Tibial nerve (tissue), 4 donors: ENCODE results near the gene PRDX4.

Source experiments
- EP300 ChIP-seq, 2 donors: sonication (generic); formaldehyde crosslinking; IDR thresholded peaks; one replicate each; pipeline ENCODE4 v1.6.1; 2017; ENCODE audit warnings: antibody characterized with exemption in 2 of 2, mild to moderate bottlenecking in 1 of 2
- POLR2A ChIP-seq, 2 donors: fragments of 450-650 bp; IDR thresholded peaks; one replicate each; pipeline ENCODE4 v1.6.1; 2017; ENCODE audit warnings: antibody characterized with exemption in 2 of 2, mild to moderate bottlenecking in 2 of 2, moderate library complexity in 2 of 2
- TF ChIP-seq, protein P1 (sequence below), 5 experiments: fragments of 200-600 bp in 3 of 5; fragments of 450-650 bp in 2 of 5; sonication (generic) in 3 of 5; IDR thresholded peaks; one replicate each; pipeline ENCODE4 v1.5.1; 2016 to 2019; ENCODE audit warnings: antibody characterized with exemption in 5 of 5, mild to moderate bottlenecking in 3 of 5, moderate library complexity in 2 of 5

DNA sequence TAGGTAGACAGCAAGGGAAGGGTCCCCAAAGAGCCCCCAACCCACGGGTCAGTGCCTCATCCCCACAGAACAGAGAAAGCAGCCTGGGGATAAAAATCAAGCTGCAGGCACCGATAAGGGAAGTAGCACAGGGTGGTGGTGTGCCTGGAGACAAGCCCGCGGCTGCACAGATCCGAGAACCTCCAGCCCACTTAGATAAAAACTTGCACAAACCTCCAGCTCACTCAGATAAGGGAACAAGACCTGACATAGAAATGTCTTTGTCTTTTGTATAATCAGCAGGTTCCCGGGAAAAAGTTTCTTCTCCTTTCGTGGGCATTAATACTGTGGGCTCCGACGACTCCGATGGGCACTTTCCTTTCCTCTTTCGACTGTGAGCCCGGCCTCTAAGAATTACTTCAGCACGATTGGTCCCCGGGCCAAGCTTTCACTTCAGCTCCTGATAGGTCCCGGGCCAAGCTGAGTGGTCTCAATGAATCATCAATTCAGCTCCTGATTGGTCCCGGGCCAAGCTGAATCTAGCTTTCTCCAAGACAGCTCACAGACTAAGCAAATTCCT lies 32.4 kb downstream of the PRDX4 start:
- TF ChIP-seq POLR2A (IDR thresholded peaks at IDR 0.05): no peak
- TF ChIP-seq, protein P1, sequence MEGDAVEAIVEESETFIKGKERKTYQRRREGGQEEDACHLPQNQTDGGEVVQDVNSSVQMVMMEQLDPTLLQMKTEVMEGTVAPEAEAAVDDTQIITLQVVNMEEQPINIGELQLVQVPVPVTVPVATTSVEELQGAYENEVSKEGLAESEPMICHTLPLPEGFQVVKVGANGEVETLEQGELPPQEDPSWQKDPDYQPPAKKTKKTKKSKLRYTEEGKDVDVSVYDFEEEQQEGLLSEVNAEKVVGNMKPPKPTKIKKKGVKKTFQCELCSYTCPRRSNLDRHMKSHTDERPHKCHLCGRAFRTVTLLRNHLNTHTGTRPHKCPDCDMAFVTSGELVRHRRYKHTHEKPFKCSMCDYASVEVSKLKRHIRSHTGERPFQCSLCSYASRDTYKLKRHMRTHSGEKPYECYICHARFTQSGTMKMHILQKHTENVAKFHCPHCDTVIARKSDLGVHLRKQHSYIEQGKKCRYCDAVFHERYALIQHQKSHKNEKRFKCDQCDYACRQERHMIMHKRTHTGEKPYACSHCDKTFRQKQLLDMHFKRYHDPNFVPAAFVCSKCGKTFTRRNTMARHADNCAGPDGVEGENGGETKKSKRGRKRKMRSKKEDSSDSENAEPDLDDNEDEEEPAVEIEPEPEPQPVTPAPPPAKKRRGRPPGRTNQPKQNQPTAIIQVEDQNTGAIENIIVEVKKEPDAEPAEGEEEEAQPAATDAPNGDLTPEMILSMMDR (IDR thresholded peaks at IDR 0.05): no peak
- no peak for TF ChIP-seq EP300 (IDR thresholded peaks at IDR 0.05)
